ACC112 (cell line): ENCODE results near the gene SULT1B1.

ENCODE experiments used
- H2AFZ ChIP-seq: fragments of 200-600 bp; sonication (generic); one replicate; pipeline ENCODE4 v1.6.0; 2017; ENCODE audit warnings: antibody characterized with exemption, low read length; ENCODE audit not compliant: unreplicated experiment
- H3K27ac ChIP-seq: fragments of 200-600 bp; sonication (generic); 2 replicates; pipeline ENCODE4 v1.5.1; 2014; ENCODE audit warnings: low read depth, mild to moderate bottlenecking, antibody characterized with exemption, low read length, moderate library complexity
- H3K27me3 ChIP-seq: fragments of 200-600 bp; sonication (generic); 2 replicates; pipeline ENCODE4 v1.6.1; 2014; ENCODE audit warnings: mild to moderate bottlenecking, antibody characterized with exemption, low read length, moderate library complexity, mixed read lengths; ENCODE audit not compliant: insufficient read depth
- H3K36me3 ChIP-seq: fragments of 200-600 bp; sonication (generic); 2 replicates; pipeline ENCODE4 v1.6.1; 2016; ENCODE audit warnings: mild to moderate bottlenecking, antibody characterized with exemption, low read length, moderate library complexity, mixed read lengths; ENCODE audit not compliant: insufficient read depth
- H3K4me1 ChIP-seq: fragments of 200-600 bp; sonication (generic); one replicate; pipeline ENCODE4 v1.6.1; 2016; ENCODE audit warnings: low read length, mixed read lengths; ENCODE audit not compliant: insufficient read depth, unreplicated experiment, control insufficient read depth
- H3K4me3 ChIP-seq: fragments of 200-600 bp; sonication (generic); 2 replicates; pipeline ENCODE4 v1.5.1; 2014; ENCODE audit warnings: mild to moderate bottlenecking, low read depth, low read length
- H3K79me2 ChIP-seq: fragments of 200-600 bp; sonication (generic); one replicate; pipeline ENCODE4 v1.6.0; 2016; ENCODE audit warnings: low read length; ENCODE audit not compliant: control insufficient read depth, unreplicated experiment, insufficient read depth

The SULT1B1 gene

DNA sequence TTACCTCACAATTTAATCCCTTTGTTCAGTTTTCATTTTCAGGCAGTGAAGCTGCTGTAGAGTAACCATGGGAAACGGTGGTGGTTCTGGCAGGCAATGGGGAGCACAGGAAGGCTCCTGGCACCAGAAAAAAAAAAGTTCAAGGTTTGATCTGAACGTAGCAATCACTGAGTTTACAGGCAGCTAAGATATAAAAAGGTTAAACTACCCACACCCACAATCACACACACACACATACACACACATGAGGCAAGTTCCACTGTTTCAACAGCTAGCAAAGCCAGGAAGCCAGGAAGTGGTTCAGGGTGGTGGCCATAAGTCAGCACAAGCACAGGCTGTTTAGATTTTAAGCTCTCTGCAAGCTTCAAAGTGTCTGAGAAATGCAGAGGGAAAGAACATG, at the start of gene SULT1B1:
Gene SULT1B1 (minus strand): TSS at position 166 of the 400 bp plus-strand sequence. CDS start 5,403 bp downstream, outside the sequence.
- no peaks in the 10 kb centered on the region; the same call in 1 of the 2 replicates for H3K36me3 ChIP-seq
- no peaks in the 10 kb centered on the region for H3K27me3 ChIP-seq
- peak within 1 kb of the TSS; percentile 42 for H3K27ac ChIP-seq
- peak within 1 kb of the TSS; percentile 85 for H2AFZ ChIP-seq
- peak within 1 kb of the TSS; percentile 47; the same call in 1 of the 2 replicates for H3K4me3 ChIP-seq
- H3K79me2 ChIP-seq, result no peaks in the 10 kb centered on the region
- H3K4me1 ChIP-seq, result peaks cover 38% of the 10 kb centered on the region

GRCh38 chr4:69800599-69800998, 40.2 kb upstream of the SULT1B1 start:
- Histone ChIP-seq H3K36me3 (no peaks in the 10 kb centered on the region), H3K4me1 (peaks cover 8% of the 10 kb centered on the region), H2AFZ (peak overlapping the region; percentile 65), H3K27me3 (no peaks in the 10 kb centered on the region), H3K4me3 (peak overlapping the region; percentile 19; the same call in 1 of the 2 replicates), H3K27ac (peak overlapping the region; percentile 57), H3K79me2 (no peaks in the 10 kb centered on the region)

DNA sequence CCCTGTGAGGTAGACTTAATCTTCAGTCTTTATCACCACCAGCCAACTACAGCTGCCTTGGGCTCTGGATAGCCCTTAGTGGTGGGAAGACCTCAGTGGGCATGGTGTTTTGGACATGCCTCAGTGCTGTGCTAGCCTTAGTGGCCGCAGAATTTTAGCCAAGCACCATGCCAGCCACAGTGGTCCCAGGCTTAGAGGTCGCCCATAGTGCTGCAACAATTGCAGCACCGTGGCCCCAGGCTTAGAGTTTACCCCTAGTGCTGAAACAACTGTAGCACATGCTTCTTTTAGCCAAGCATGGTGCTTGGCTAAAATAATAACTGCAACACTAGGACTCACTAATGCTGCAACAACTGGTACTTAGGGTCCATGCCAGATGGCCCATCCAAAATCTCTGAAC, 38.9 kb upstream of the SULT1B1 start:
- Histone ChIP-seq H3K27ac (no peak overlapping the region), H3K4me3 (no peak overlapping the region), H2AFZ (no peak overlapping the region), H3K36me3 (no peaks in the 10 kb centered on the region), H3K4me1 (peaks cover 8% of the 10 kb centered on the region), H3K27me3 (no peaks in the 10 kb centered on the region), H3K79me2 (no peaks in the 10 kb centered on the region)

DNA sequence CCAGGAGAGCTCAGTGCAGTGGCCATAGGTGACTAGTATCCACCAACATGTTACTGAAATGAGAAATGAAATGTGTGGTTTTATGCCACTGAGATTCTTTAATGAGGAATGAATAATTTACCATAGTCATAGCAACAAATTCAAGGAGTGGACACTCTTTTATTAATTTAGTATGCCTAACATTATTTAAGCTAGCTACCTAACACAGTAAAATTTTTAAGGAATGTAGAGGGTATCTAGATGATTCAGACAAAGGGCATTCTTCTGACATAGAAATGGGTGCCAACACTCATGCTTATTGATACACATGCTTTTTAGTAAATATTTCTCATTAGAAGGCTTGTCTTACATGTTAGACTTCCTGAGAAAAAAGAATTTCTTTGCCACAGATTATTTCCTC, 33.3 kb upstream of the SULT1B1 start:
- no peaks in the 10 kb centered on the region for H3K79me2 ChIP-seq
- H3K4me1 ChIP-seq, result peaks cover 19% of the 10 kb centered on the region
- peak overlapping the region; percentile 55 for H2AFZ ChIP-seq
- no peaks in the 10 kb centered on the region for H3K36me3 ChIP-seq
- no peak overlapping the region for H3K4me3 ChIP-seq
- no peak overlapping the region; the same call in 1 of the 2 replicates for H3K27ac ChIP-seq
- H3K27me3 ChIP-seq, result no peaks in the 10 kb centered on the region

GRCh38 chr4:69787879-69788278, 27.5 kb upstream of the SULT1B1 start:
- H3K27me3 ChIP-seq, result no peaks in the 10 kb centered on the region
- H3K4me1 ChIP-seq, result peaks cover 50% of the 10 kb centered on the region
- H3K36me3 ChIP-seq, result peaks cover 10% of the 10 kb centered on the region; the same call in 1 of the 2 replicates
- peaks cover 4% of the 10 kb centered on the region for H3K79me2 ChIP-seq
- peak overlapping the region; percentile 88 for H3K27ac ChIP-seq
- peak overlapping the region; percentile 56 for H3K4me3 ChIP-seq
- peak overlapping the region; percentile 45 for H2AFZ ChIP-seq

GRCh38 chr4:69786547-69786946, 26.1 kb upstream of the SULT1B1 start:
- H2AFZ ChIP-seq, result peak overlapping the region; percentile 61
- H3K36me3 ChIP-seq, result peaks cover 10% of the 10 kb centered on the region; the same call in 1 of the 2 replicates
- peaks cover 4% of the 10 kb centered on the region for H3K79me2 ChIP-seq

GRCh38 chr4:69785211-69785831, 24.9 kb upstream of the SULT1B1 start:
- H3K27ac ChIP-seq, result peak overlapping the region; percentile 88
- H3K4me1 ChIP-seq, result peaks cover 59% of the 10 kb centered on the region
- no peaks in the 10 kb centered on the region for H3K27me3 ChIP-seq
- peak overlapping the region; percentile 56 for H3K4me3 ChIP-seq
- peaks cover 10% of the 10 kb centered on the region; the same call in 1 of the 2 replicates for H3K36me3 ChIP-seq
- peak overlapping the region; percentile 66 for H2AFZ ChIP-seq
- peaks cover 4% of the 10 kb centered on the region for H3K79me2 ChIP-seq

More at GRCh38 chr4:69786547-69786946, 26.1 kb upstream of the SULT1B1 start:
- Histone ChIP-seq H3K4me1 (peaks cover 51% of the 10 kb centered on the region), H3K27ac (peak overlapping the region; percentile 88), H3K4me3 (peak overlapping the region; percentile 56), H3K27me3 (no peaks in the 10 kb centered on the region)

DNA sequence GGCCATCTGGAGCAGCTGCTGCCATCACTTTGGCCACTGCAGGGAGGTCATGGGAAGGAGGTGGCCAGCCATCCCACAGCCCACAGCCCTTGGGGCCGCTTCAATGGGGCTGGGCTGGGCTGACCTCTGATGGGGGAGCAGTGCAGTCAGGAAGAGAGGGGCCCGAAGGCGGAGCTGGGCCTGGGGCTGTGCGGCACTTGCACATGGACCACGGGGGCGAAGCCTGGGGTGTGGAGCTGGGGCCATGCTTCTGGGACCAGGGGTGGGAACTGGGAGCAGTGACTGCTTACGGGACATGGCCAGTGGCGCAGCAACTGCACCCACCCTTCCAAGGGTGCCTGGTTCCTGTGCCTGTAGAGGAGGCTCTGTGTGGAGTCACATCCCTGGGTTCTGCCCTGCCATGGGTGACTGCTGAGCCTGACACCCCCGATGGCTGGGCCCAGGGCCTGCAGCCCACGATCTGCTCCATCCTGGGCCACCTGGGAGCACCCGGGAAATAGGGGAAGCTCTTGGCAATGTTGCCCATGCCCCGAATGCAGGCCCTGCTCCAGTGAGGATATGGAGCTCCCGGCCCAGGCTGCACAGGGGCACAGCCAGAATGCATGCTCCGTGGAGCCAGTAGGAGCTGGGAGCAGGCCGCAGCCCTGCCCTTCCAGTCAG, 22.4 kb upstream of the SULT1B1 start:
- no peak overlapping the region for H3K27ac ChIP-seq
- no peak overlapping the region for H2AFZ ChIP-seq
- peaks cover 4% of the 10 kb centered on the region for H3K79me2 ChIP-seq
- no peak overlapping the region for H3K4me3 ChIP-seq
- peaks cover 10% of the 10 kb centered on the region; the same call in 1 of the 2 replicates for H3K36me3 ChIP-seq
- H3K4me1 ChIP-seq, result peaks cover 42% of the 10 kb centered on the region
- H3K27me3 ChIP-seq, result no peaks in the 10 kb centered on the region

GRCh38 chr4:69781458-69782418, 21.3 kb upstream of the SULT1B1 start:
- no peak overlapping the region for H3K4me3 ChIP-seq

DNA sequence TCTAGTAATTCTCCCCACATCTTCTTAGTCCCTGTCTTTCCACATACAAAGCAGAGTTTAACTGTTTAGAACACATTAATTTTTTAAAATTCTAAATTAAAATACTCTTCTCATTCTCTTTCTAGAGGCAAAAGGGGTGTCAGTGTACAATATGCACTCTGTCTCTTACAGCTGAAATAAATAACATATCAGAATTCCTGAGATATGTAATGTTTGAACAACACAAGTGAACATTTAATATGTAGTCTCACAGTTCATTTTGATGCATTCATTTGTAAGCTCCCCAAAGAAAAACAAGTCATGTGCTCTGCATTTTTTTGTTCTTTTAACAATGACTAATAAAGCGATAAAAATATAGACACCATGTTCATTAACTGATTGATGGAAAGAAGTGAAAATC, 19.7 kb upstream of the SULT1B1 start:
- H3K79me2 ChIP-seq, result no peaks in the 10 kb centered on the region

More at GRCh38 chr4:69781458-69782418, 21.3 kb upstream of the SULT1B1 start:
- Histone ChIP-seq H3K36me3 (peaks cover 10% of the 10 kb centered on the region; the same call in 1 of the 2 replicates), H3K4me1 (peaks cover 37% of the 10 kb centered on the region), H3K79me2 (peaks cover 4% of the 10 kb centered on the region), H3K27me3 (no peaks in the 10 kb centered on the region), H3K27ac (peak overlapping the region; percentile 18; the same call in 1 of the 2 replicates), H2AFZ (no peak overlapping the region)

More for the DNA sequence above, 19.7 kb upstream of the SULT1B1 start:
- H3K27ac ChIP-seq, result no peak overlapping the region
- H3K4me3 ChIP-seq, result no peak overlapping the region
- H3K36me3 ChIP-seq, result peaks cover 10% of the 10 kb centered on the region; the same call in 1 of the 2 replicates
- H3K4me1 ChIP-seq, result peaks cover 35% of the 10 kb centered on the region
- peak overlapping the region; percentile 80 for H2AFZ ChIP-seq
- H3K27me3 ChIP-seq, result no peaks in the 10 kb centered on the region
